Subcutaneous abdominal adipose tissue (tissue), 5 donors: Measurements from ENCODE around the gene CD109.
"Not testable (repeated sequence)": the region's sequence is repeated elsewhere in the genome, so short reads cannot be mapped to it uniquely, and the experiment has no call there.

Experiments
- H3K27ac ChIP-seq: one replicate; pipeline ENCODE4 v1.7.0; 2013; ENCODE audit warnings: low read depth, mild to moderate bottlenecking, inconsistent platforms, low read length, moderate library complexity
- H3K27me3 ChIP-seq, 5 donors: one replicate each; pipeline ENCODE4 v1.7.0; 2013; ENCODE audit warnings: low read length in 5 of 5, inconsistent platforms in 1 of 5; ENCODE audit not compliant: control insufficient read depth in 5 of 5, insufficient read depth in 4 of 5
- H3K36me3 ChIP-seq, 5 donors: one replicate each; pipeline ENCODE4 v1.7.0; 2013; ENCODE audit warnings: low read length in 5 of 5; ENCODE audit not compliant: control insufficient read depth in 5 of 5, insufficient read depth in 5 of 5
- H3K4me1 ChIP-seq, 5 donors: one replicate each; pipeline ENCODE4 v1.7.0; 2013; ENCODE audit warnings: low read length in 5 of 5, mild to moderate bottlenecking in 3 of 5, moderate library complexity in 1 of 5; ENCODE audit not compliant: control insufficient read depth in 5 of 5, insufficient read depth in 5 of 5
- H3K4me3 ChIP-seq, 5 donors: one replicate each; pipeline ENCODE4 v1.7.0; 2013; ENCODE audit warnings: low read length in 5 of 5, low read depth in 1 of 5
- H3K9ac ChIP-seq, 5 donors: one replicate each; pipeline ENCODE4 v1.7.0; 2013; ENCODE audit warnings: low read length in 5 of 5, mild to moderate bottlenecking in 4 of 5, moderate library complexity in 3 of 5
- H3K9me3 ChIP-seq, 5 donors: one replicate each; pipeline ENCODE4 v1.7.0; 2013; ENCODE audit warnings: low read length in 5 of 5; ENCODE audit not compliant: control insufficient read depth in 5 of 5
- donor health status: healthy.
- donor health status: healthy.
- donor health status: healthy.
- donor health status: healthy.
- donor health status: healthy.

CD109 gene

GRCh38 chr6:73800997-73801396, 105.0 kb downstream of the CD109 start:
- Histone ChIP-seq H3K4me3 (no peak overlapping the region), H3K36me3 (peaks cover 0 to 2% (median 0%) of the 10 kb centered on the region in 5 donors), H3K9me3 (no peaks in the 10 kb centered on the region), H3K27ac (no peak overlapping the region), H3K9ac (no peak overlapping the region), H3K27me3 (no peaks in the 10 kb centered on the region), H3K4me1 (peaks cover 0 to 5% (median 3%) of the 10 kb centered on the region in 5 donors)

- peaks cover 0 to 2% (median 0%) of the 10 kb centered on the region in 5 donors for H3K36me3 ChIP-seq
- no peak overlapping the region for H3K9ac ChIP-seq
- no peak overlapping the region for H3K4me3 ChIP-seq
- peaks cover 0 to 5% (median 3%) of the 10 kb centered on the region in 5 donors for H3K4me1 ChIP-seq
- no peaks in the 10 kb centered on the region for H3K9me3 ChIP-seq
- no peaks in the 10 kb centered on the region for H3K27me3 ChIP-seq
- no peak overlapping the region for H3K27ac ChIP-seq
These were observed 105.8 kb downstream of the CD109 start for GRCh38 chr6:73801652-73802268.

- no peaks in the 10 kb centered on the region for H3K27me3 ChIP-seq
- H3K9me3 ChIP-seq = no peaks in the 10 kb centered on the region
- no peak overlapping the region for H3K9ac ChIP-seq
- peaks cover 0 to 5% (median 3%) of the 10 kb centered on the region in 5 donors for H3K4me1 ChIP-seq
- peaks cover 0 to 2% (median 0%) of the 10 kb centered on the region in 5 donors for H3K36me3 ChIP-seq
- H3K4me3 ChIP-seq = no peak overlapping the region
- H3K27ac ChIP-seq = no peak overlapping the region
These were observed 106.4 kb downstream of the CD109 start for GRCh38 chr6:73802366-73802765.

GRCh38 chr6:73803562-73804241, 107.7 kb downstream of the CD109 start:
- H3K36me3 ChIP-seq = peaks cover 0 to 2% (median 0%) of the 10 kb centered on the region in 5 donors
- H3K4me3 ChIP-seq = no peak overlapping the region
- H3K9me3 ChIP-seq = no peaks in the 10 kb centered on the region
- H3K27me3 ChIP-seq = no peaks in the 10 kb centered on the region
- H3K9ac ChIP-seq = no peak overlapping the region
- no peak overlapping the region for H3K27ac ChIP-seq
- H3K4me1 ChIP-seq = peaks cover 0 to 5% (median 0%) of the 10 kb centered on the region in 5 donors

- H3K4me3 ChIP-seq, H3K27ac ChIP-seq, H3K9ac ChIP-seq, H3K9me3 ChIP-seq, H3K4me1 ChIP-seq, H3K36me3 ChIP-seq, H3K27me3 ChIP-seq: not testable (repeated sequence)
These were observed 109.2 kb downstream of the CD109 start for GRCh38 chr6:73805221-73805620.

GRCh38 chr6:73805982-73806381, 110.0 kb downstream of the CD109 start:
- H3K9ac ChIP-seq, H3K4me1 ChIP-seq, H3K27ac ChIP-seq, H3K9me3 ChIP-seq, H3K4me3 ChIP-seq, H3K36me3 ChIP-seq, H3K27me3 ChIP-seq: not testable (repeated sequence)

GRCh38 chr6:73811706-73812105, 115.7 kb downstream of the CD109 start:
- H3K4me3 ChIP-seq = no peak overlapping the region
- H3K27ac ChIP-seq = no peak overlapping the region
- H3K27me3 ChIP-seq = no peaks in the 10 kb centered on the region
- H3K36me3 ChIP-seq = peaks cover 0 to 10% (median 3%) of the 10 kb centered on the region in 5 donors
- no peaks in the 10 kb centered on the region for H3K9me3 ChIP-seq
- no peak overlapping the region for H3K9ac ChIP-seq
- no peaks in the 10 kb centered on the region for H3K4me1 ChIP-seq

- H3K9ac ChIP-seq = no peak overlapping the region
- H3K36me3 ChIP-seq = peaks cover 0 to 9% (median 5%) of the 10 kb centered on the region in 5 donors
- H3K9me3 ChIP-seq = peaks cover 0 to 2% (median 0%) of the 10 kb centered on the region in 5 donors
- no peak overlapping the region for H3K27ac ChIP-seq
- no peaks in the 10 kb centered on the region for H3K27me3 ChIP-seq
- no peak overlapping the region for H3K4me3 ChIP-seq
- H3K4me1 ChIP-seq = no peaks in the 10 kb centered on the region
These were observed 121.2 kb downstream of the CD109 start for GRCh38 chr6:73817253-73817652.

GRCh38 chr6:73823046-73823735, 127.2 kb downstream of the CD109 start:
- H3K27me3 ChIP-seq = no peaks in the 10 kb centered on the region
- H3K27ac ChIP-seq = no peak overlapping the region
- H3K4me3 ChIP-seq = no peak overlapping the region
- H3K36me3 ChIP-seq = peaks cover 0 to 8% (median 0%) of the 10 kb centered on the region in 5 donors
- H3K9ac ChIP-seq = no peak overlapping the region
- H3K4me1 ChIP-seq = no peaks in the 10 kb centered on the region
- peaks cover 0 to 2% (median 0%) of the 10 kb centered on the region in 5 donors for H3K9me3 ChIP-seq

GRCh38 chr6:73823832-73824231, 127.8 kb downstream of the CD109 start:
- H3K27me3 ChIP-seq = no peaks in the 10 kb centered on the region
- H3K27ac ChIP-seq = no peak overlapping the region
- H3K9me3 ChIP-seq = peaks cover 0 to 2% (median 0%) of the 10 kb centered on the region in 5 donors

More at GRCh38 chr6:73823832-73824231, 127.8 kb downstream of the CD109 start:
- peaks cover 0 to 6% (median 0%) of the 10 kb centered on the region in 5 donors for H3K36me3 ChIP-seq
- H3K4me1 ChIP-seq = no peaks in the 10 kb centered on the region
- no peak overlapping the region for H3K4me3 ChIP-seq
- no peak overlapping the region for H3K9ac ChIP-seq
